Activated T-cell treated with anti-CD3 and anti-CD28 coated beads, Interleukin-2, amount 50 U/mL, for 72 hours (primary cell): ENCODE data around the gene OLFM4. TPM values are rescaled to one million over a fixed set of nuclear protein-coding genes. Genes with fewer than 3 reads are reported as not detected.

Source experiments
- ATAC-seq, 2 donors: fragments of 150-1000 bp; cut with Tn5 transposase; replicated peaks in 1 of 2; 2 replicates each; pipeline ENCODE4 v1.10.0; 2021; ENCODE audit warnings: moderate library complexity in 2 of 2, mild to moderate bottlenecking in 1 of 2
- DNase-seq, 2 donors: peaks; one replicate each; pipeline ENCODE4 v3.0.0; 2021 to 2022; ENCODE audit warnings: mixed read lengths in 1 of 2
- H3K27ac Mint-ChIP-seq: one replicate; pipeline ENCODE4 v1.8.0; 2022; ENCODE audit warnings: mild to moderate bottlenecking, moderate library complexity, mixed read lengths
- H3K27me3 Mint-ChIP-seq: one replicate; pipeline ENCODE4 v1.8.0; 2022; ENCODE audit warnings: low read depth, mixed read lengths
- H3K36me3 Mint-ChIP-seq, 2 donors: one replicate each; pipeline ENCODE4 v1.8.0; 2022; ENCODE audit warnings: mixed read lengths in 2 of 2, mild to moderate bottlenecking in 1 of 2; ENCODE audit not compliant: insufficient read depth in 2 of 2
- H3K4me1 Mint-ChIP-seq: one replicate; pipeline ENCODE4 v1.8.0; 2022; ENCODE audit warnings: low read depth, mixed read lengths
- H3K4me3 Mint-ChIP-seq, 2 donors: one replicate each; pipeline ENCODE4 v1.8.0; 2022; ENCODE audit warnings: mild to moderate bottlenecking in 2 of 2, mixed read lengths in 2 of 2, moderate library complexity in 2 of 2
- H3K9me3 Mint-ChIP-seq, 2 donors: one replicate each; pipeline ENCODE4 v1.8.0; 2022; ENCODE audit warnings: mixed read lengths in 2 of 2
- total RNA-seq, 2 donors: library from RNA; stranded (reverse); gene quantifications; one replicate each; pipeline ENCODE4 v1.2.3, GENCODE V29; 2022

The OLFM4 gene
- total RNA-seq, 2 donors from 2014 or later = not detected

GRCh38 chr13:53060840-53061490 is 32.4 kb downstream of the OLFM4 start:
- Mint-ChIP-seq H3K27me3 (no peaks in the 10 kb centered on the region), H3K36me3 (no peaks in the 10 kb centered on the region), H3K4me3 (no peak overlapping the region), H3K9me3 (peaks cover 0 to 4% of the 10 kb centered on the region in 2 donors), H3K4me1 (no peaks in the 10 kb centered on the region), H3K27ac (no peak overlapping the region)
- DNase-seq = no peak
- no peak for ATAC-seq

- DNase-seq (no peak), ATAC-seq (no peak)
- peaks cover 0 to 4% of the 10 kb centered on the region in 2 donors for H3K9me3 Mint-ChIP-seq
- H3K4me1 Mint-ChIP-seq = no peaks in the 10 kb centered on the region
- H3K27me3 Mint-ChIP-seq = no peaks in the 10 kb centered on the region
- no peak overlapping the region for H3K27ac Mint-ChIP-seq
- H3K4me3 Mint-ChIP-seq = no peak overlapping the region
- H3K36me3 Mint-ChIP-seq = no peaks in the 10 kb centered on the region
Observed at GRCh38 chr13:53064731-53065130, 36.1 kb downstream of the OLFM4 start.

GRCh38 chr13:53066411-53066810 is 37.8 kb downstream of the OLFM4 start:
- no peak overlapping the region for H3K27ac Mint-ChIP-seq
- DNase-seq = no peak
- H3K4me3 Mint-ChIP-seq = no peak overlapping the region
- H3K9me3 Mint-ChIP-seq = peaks cover 0 to 4% of the 10 kb centered on the region in 2 donors
- no peaks in the 10 kb centered on the region for H3K27me3 Mint-ChIP-seq
- no peaks in the 10 kb centered on the region for H3K36me3 Mint-ChIP-seq
- no peak for ATAC-seq
- no peaks in the 10 kb centered on the region for H3K4me1 Mint-ChIP-seq

- Mint-ChIP-seq H3K9me3 (peaks cover 0 to 4% of the 10 kb centered on the region in 2 donors), H3K4me1 (no peaks in the 10 kb centered on the region), H3K27me3 (no peaks in the 10 kb centered on the region), H3K27ac (no peak overlapping the region), H3K4me3 (no peak overlapping the region), H3K36me3 (no peaks in the 10 kb centered on the region)
- ATAC-seq (no peak), DNase-seq (no peak)
Observed at GRCh38 chr13:53068585-53069520, 40.2 kb downstream of the OLFM4 start.

- Mint-ChIP-seq H3K4me3 (no peak overlapping the region), H3K27ac (no peak overlapping the region), H3K9me3 (no peaks in the 10 kb centered on the region), H3K4me1 (no peaks in the 10 kb centered on the region), H3K36me3 (no peaks in the 10 kb centered on the region), H3K27me3 (no peaks in the 10 kb centered on the region)
- ATAC-seq = no peak
- no peak for DNase-seq
Observed at GRCh38 chr13:53069800-53070199, 41.2 kb downstream of the OLFM4 start.

- Mint-ChIP-seq H3K36me3 (peaks cover 0 to 3% of the 10 kb centered on the region in 2 donors), H3K4me3 (no peak overlapping the region), H3K27me3 (no peaks in the 10 kb centered on the region), H3K27ac (no peak overlapping the region), H3K9me3 (peaks cover 0 to 6% of the 10 kb centered on the region in 2 donors), H3K4me1 (no peaks in the 10 kb centered on the region)
- ATAC-seq (no peak), DNase-seq (no peak)
Observed at GRCh38 chr13:53073711-53074110, 45.1 kb downstream of the OLFM4 start.

GRCh38 chr13:53074114-53074513 is 45.5 kb downstream of the OLFM4 start:
- DNase-seq (no peak), ATAC-seq (no peak)
- peaks cover 0 to 6% of the 10 kb centered on the region in 2 donors for H3K9me3 Mint-ChIP-seq
- H3K36me3 Mint-ChIP-seq = peaks cover 0 to 3% of the 10 kb centered on the region in 2 donors
- H3K27me3 Mint-ChIP-seq = no peaks in the 10 kb centered on the region
- no peak overlapping the region for H3K4me3 Mint-ChIP-seq
- no peaks in the 10 kb centered on the region for H3K4me1 Mint-ChIP-seq
- no peak overlapping the region for H3K27ac Mint-ChIP-seq

GRCh38 chr13:53075356-53076041 is 46.9 kb downstream of the OLFM4 start:
- no peak overlapping the region for H3K27ac Mint-ChIP-seq
- peaks cover 0 to 6% of the 10 kb centered on the region in 2 donors for H3K9me3 Mint-ChIP-seq
- no peak for DNase-seq
- H3K4me1 Mint-ChIP-seq = no peaks in the 10 kb centered on the region
- ATAC-seq = no peak
- H3K4me3 Mint-ChIP-seq = no peak overlapping the region
- H3K36me3 Mint-ChIP-seq = peaks cover 0 to 3% of the 10 kb centered on the region in 2 donors
- no peaks in the 10 kb centered on the region for H3K27me3 Mint-ChIP-seq

- no peaks in the 10 kb centered on the region for H3K27me3 Mint-ChIP-seq
- peaks cover 0 to 9% of the 10 kb centered on the region in 2 donors for H3K9me3 Mint-ChIP-seq
- DNase-seq = no peak
- H3K36me3 Mint-ChIP-seq = peaks cover 0 to 3% of the 10 kb centered on the region in 2 donors
- H3K4me3 Mint-ChIP-seq = no peak overlapping the region
- ATAC-seq = no peak
- no peak overlapping the region for H3K27ac Mint-ChIP-seq
- H3K4me1 Mint-ChIP-seq = no peaks in the 10 kb centered on the region
Observed at GRCh38 chr13:53079691-53080090, 51.1 kb downstream of the OLFM4 start.

GRCh38 chr13:53088871-53089270 is 60.3 kb downstream of the OLFM4 start:
- ATAC-seq (no peak), DNase-seq (no peak)
- Mint-ChIP-seq H3K9me3 (peaks cover 0 to 10% of the 10 kb centered on the region in 2 donors), H3K4me1 (no peaks in the 10 kb centered on the region), H3K27me3 (no peaks in the 10 kb centered on the region), H3K27ac (no peak overlapping the region), H3K4me3 (no peak overlapping the region), H3K36me3 (no peaks in the 10 kb centered on the region)

GRCh38 chr13:53089951-53090350 is 61.3 kb downstream of the OLFM4 start:
- no peak for ATAC-seq
- DNase-seq = no peak
- Mint-ChIP-seq H3K4me3 (no peak overlapping the region), H3K27ac (no peak overlapping the region), H3K9me3 (peaks cover 0 to 10% of the 10 kb centered on the region in 2 donors), H3K36me3 (no peaks in the 10 kb centered on the region), H3K27me3 (no peaks in the 10 kb centered on the region), H3K4me1 (no peaks in the 10 kb centered on the region)

GRCh38 chr13:53090461-53090860 is 61.8 kb downstream of the OLFM4 start:
- no peaks in the 10 kb centered on the region for H3K36me3 Mint-ChIP-seq
- no peak for ATAC-seq
- no peak for DNase-seq
- H3K9me3 Mint-ChIP-seq = peaks cover 0 to 10% of the 10 kb centered on the region in 2 donors
- H3K27ac Mint-ChIP-seq = no peak overlapping the region
- H3K4me1 Mint-ChIP-seq = no peaks in the 10 kb centered on the region
- H3K27me3 Mint-ChIP-seq = no peaks in the 10 kb centered on the region
- no peak overlapping the region for H3K4me3 Mint-ChIP-seq

GRCh38 chr13:53092931-53093330 is 64.3 kb downstream of the OLFM4 start:
- no peak for ATAC-seq
- Mint-ChIP-seq H3K4me3 (no peak overlapping the region), H3K36me3 (peaks cover 0 to 1% of the 10 kb centered on the region in 2 donors), H3K27me3 (no peaks in the 10 kb centered on the region), H3K4me1 (no peaks in the 10 kb centered on the region), H3K9me3 (peaks cover 0 to 10% of the 10 kb centered on the region in 2 donors), H3K27ac (no peak overlapping the region)
- no peak for DNase-seq
